NB4 (cell line): Measurements from ENCODE around the gene ADAMTS3.

Experiments
- DNase-seq: peaks from one replicate; pipeline ENCODE4 v3.0.0; 2010; ENCODE audit warnings: low read depth
- H3K4me3 ChIP-seq: one replicate; pipeline ENCODE4 v1.5.1; 2011; ENCODE audit warnings: mild to moderate bottlenecking, low read depth, low read length, moderate library complexity
- MAX ChIP-seq: IDR thresholded peaks from 2 replicates; pipeline ENCODE4 v1.6.1; 2011; ENCODE audit warnings: low read depth, low read length
- MYC ChIP-seq: IDR thresholded peaks from 2 replicates; pipeline ENCODE4 v1.6.1; 2011; ENCODE audit warnings: low read depth, low read length
- POLR2A ChIP-seq: IDR thresholded peaks from 2 replicates; pipeline ENCODE4 v1.6.1; 2011; ENCODE audit warnings: mild to moderate bottlenecking; ENCODE audit not compliant: insufficient read length; ENCODE audit errors: extremely low read depth
- TF ChIP-seq, protein P1 (sequence below): IDR thresholded peaks from one replicate; pipeline ENCODE4 v1.5.1; 2012; ENCODE audit warnings: low read depth, low read length

Gene ADAMTS3

GRCh38 chr4:72457158-72457557 lies 111.9 kb downstream of the ADAMTS3 start:
- no peak overlapping the region for H3K4me3 ChIP-seq
- no peak for DNase-seq
- TF ChIP-seq, protein P1, sequence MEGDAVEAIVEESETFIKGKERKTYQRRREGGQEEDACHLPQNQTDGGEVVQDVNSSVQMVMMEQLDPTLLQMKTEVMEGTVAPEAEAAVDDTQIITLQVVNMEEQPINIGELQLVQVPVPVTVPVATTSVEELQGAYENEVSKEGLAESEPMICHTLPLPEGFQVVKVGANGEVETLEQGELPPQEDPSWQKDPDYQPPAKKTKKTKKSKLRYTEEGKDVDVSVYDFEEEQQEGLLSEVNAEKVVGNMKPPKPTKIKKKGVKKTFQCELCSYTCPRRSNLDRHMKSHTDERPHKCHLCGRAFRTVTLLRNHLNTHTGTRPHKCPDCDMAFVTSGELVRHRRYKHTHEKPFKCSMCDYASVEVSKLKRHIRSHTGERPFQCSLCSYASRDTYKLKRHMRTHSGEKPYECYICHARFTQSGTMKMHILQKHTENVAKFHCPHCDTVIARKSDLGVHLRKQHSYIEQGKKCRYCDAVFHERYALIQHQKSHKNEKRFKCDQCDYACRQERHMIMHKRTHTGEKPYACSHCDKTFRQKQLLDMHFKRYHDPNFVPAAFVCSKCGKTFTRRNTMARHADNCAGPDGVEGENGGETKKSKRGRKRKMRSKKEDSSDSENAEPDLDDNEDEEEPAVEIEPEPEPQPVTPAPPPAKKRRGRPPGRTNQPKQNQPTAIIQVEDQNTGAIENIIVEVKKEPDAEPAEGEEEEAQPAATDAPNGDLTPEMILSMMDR = no peak
- TF ChIP-seq MAX (no peak), POLR2A (no peak), MYC (no peak)

GRCh38 chr4:72451349-72451748 lies 117.7 kb downstream of the ADAMTS3 start:
- DNase-seq = no peak
- no peak overlapping the region for H3K4me3 ChIP-seq
- no peak for TF ChIP-seq MYC
- TF ChIP-seq, protein P1 = no peak
- no peak for TF ChIP-seq MAX
- TF ChIP-seq POLR2A = no peak

DNA sequence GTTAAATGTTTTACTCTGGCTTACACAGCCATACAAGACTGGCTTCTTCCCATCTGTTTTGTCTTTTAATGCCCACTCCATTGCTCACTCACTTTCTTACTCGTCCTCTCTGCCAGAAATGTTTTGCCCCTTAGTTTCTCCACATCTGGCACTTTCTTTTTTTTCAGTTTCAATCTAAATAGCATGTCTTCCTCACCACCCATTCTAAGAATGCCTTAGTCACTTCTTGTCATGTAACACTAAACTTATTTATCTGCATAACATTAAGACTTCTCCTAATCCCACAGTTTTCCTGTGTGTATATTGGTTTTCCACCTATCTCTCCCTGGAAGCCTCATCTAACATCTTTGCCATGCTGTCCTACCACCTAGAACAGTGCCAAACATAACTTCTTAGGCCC lies 119.3 kb downstream of the ADAMTS3 start:
- DNase-seq = no peak
- TF ChIP-seq MYC (no peak), POLR2A (no peak), MAX (no peak)
- TF ChIP-seq, protein P1 = no peak
- H3K4me3 ChIP-seq = no peak overlapping the region

- DNase-seq = no peak
- H3K4me3 ChIP-seq = no peak overlapping the region
- TF ChIP-seq MAX (no peak), POLR2A (no peak), MYC (no peak)
- TF ChIP-seq, protein P1 = no peak
Measured at GRCh38 chr4:72448231-72448630, 120.8 kb downstream of the ADAMTS3 start.

DNA sequence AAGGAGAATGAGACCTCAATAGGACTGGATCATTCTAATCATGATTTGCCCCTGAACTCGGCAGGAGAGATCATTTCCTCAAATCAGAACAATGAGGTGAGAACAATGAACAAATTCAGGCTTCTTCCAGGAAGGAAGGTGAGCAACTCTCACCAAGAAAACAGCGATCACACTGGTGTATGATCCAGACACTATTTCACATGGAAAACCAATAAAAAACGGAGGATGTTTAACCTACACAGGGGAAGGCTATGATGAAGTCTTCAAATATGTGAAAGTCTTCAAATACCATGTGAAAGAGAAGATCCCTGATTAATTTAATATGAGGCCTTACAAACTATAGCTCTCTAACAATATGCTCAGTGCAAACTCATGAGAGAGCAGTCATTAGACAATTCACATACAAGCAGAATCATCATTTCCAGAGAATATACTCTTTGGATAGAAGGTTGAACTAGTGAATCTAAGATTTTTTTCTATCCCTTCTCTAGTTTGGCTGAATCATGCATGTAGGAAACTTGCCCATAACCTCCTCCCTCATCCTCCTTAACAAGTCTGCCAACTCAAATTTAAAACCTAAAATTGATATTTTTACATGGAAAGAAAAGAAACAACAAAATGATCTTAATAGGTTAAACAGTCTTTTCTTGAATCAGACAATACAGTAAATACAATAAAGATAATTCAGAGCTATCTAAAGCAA lies 122.5 kb downstream of the ADAMTS3 start:
- TF ChIP-seq POLR2A (no peak), MYC (no peak), MAX (no peak)
- TF ChIP-seq, protein P1 = no peak
- H3K4me3 ChIP-seq = no peak overlapping the region
- no peak for DNase-seq

- TF ChIP-seq, protein P1 = no peak
- H3K4me3 ChIP-seq = no peak overlapping the region
- no peak for DNase-seq
Measured at GRCh38 chr4:72444092-72444491, 124.9 kb downstream of the ADAMTS3 start.
